Chondrocyte (in vitro differentiated cells): ENCODE measurements around the gene FOXO3. TPM values are rescaled to one million over a fixed set of nuclear protein-coding genes. Genes with fewer than 3 reads are reported as not detected.

Experiments
- DNase-seq: peaks from one replicate; pipeline ENCODE4 v3.0.0; 2021; ENCODE audit warnings: mixed read lengths, low spot score
- H3K27ac Mint-ChIP-seq: one replicate; pipeline ENCODE4 v1.8.0; 2021; ENCODE audit warnings: mild to moderate bottlenecking, moderate library complexity, mixed read lengths; ENCODE audit not compliant: unreplicated experiment
- H3K27me3 Mint-ChIP-seq: 2 replicates; pipeline ENCODE4 v1.8.0; 2021; ENCODE audit warnings: low read depth, mixed read lengths
- H3K36me3 Mint-ChIP-seq: 2 replicates; pipeline ENCODE4 v1.8.0; 2021; ENCODE audit warnings: low read depth, mixed read lengths
- H3K4me1 Mint-ChIP-seq: 2 replicates; pipeline ENCODE4 v1.8.0; 2021; ENCODE audit warnings: low read depth, mild to moderate bottlenecking, mixed read lengths
- H3K4me3 Mint-ChIP-seq: one replicate; pipeline ENCODE4 v1.8.0; 2021; ENCODE audit warnings: mild to moderate bottlenecking, moderate library complexity, mixed read lengths; ENCODE audit not compliant: unreplicated experiment
- H3K9me3 Mint-ChIP-seq: 2 replicates; pipeline ENCODE4 v1.8.0; 2021; ENCODE audit warnings: low read depth, mixed read lengths
- CTCF ChIP-seq: fragments of 200-600 bp; sonication (generic); IDR thresholded peaks from 2 replicates; pipeline ENCODE4 v1.5.0; 2021; ENCODE audit warnings: antibody characterized with exemption, mild to moderate bottlenecking, moderate library complexity
- total RNA-seq: library from RNA; stranded (reverse); gene quantifications from 3 replicates; pipeline ENCODE4 v1.2.1, GENCODE V29; 2021

Gene FOXO3
- total RNA-seq, 1 donor from 2014 or later = 45.0 TPM

GRCh38 chr6:108610270-108610839 is 49.6 kb downstream of the FOXO3 start:
- H3K4me3 Mint-ChIP-seq = no peak overlapping the region
- no peak for TF ChIP-seq CTCF
- peaks cover 4% of the 10 kb centered on the region for H3K9me3 Mint-ChIP-seq
- peaks cover 74% of the 10 kb centered on the region for H3K4me1 Mint-ChIP-seq
- H3K27me3 Mint-ChIP-seq = no peaks in the 10 kb centered on the region
- H3K27ac Mint-ChIP-seq = peak overlapping the region; percentile 34
- DNase-seq = no peak
- H3K36me3 Mint-ChIP-seq = peaks cover 3% of the 10 kb centered on the region

GRCh38 chr6:108610957-108611586 is 50.4 kb downstream of the FOXO3 start:
- no peak overlapping the region for H3K4me3 Mint-ChIP-seq
- TF ChIP-seq CTCF = no peak
- H3K9me3 Mint-ChIP-seq = peaks cover 4% of the 10 kb centered on the region
- H3K27me3 Mint-ChIP-seq = no peaks in the 10 kb centered on the region
- DNase-seq = no peak
- H3K36me3 Mint-ChIP-seq = peaks cover 3% of the 10 kb centered on the region
- no peak overlapping the region for H3K27ac Mint-ChIP-seq
- H3K4me1 Mint-ChIP-seq = peaks cover 71% of the 10 kb centered on the region

- Mint-ChIP-seq H3K27me3 (no peaks in the 10 kb centered on the region), H3K27ac (no peak overlapping the region), H3K36me3 (peaks cover 3% of the 10 kb centered on the region), H3K4me1 (peaks cover 68% of the 10 kb centered on the region), H3K4me3 (no peak overlapping the region), H3K9me3 (peaks cover 4% of the 10 kb centered on the region)
- no peak for TF ChIP-seq CTCF
- no peak for DNase-seq
Observed at GRCh38 chr6:108612852-108613251, 52.1 kb downstream of the FOXO3 start.

- Mint-ChIP-seq H3K36me3 (peaks cover 4% of the 10 kb centered on the region), H3K27ac (no peak overlapping the region), H3K27me3 (no peaks in the 10 kb centered on the region), H3K4me1 (peaks cover 67% of the 10 kb centered on the region), H3K4me3 (no peak overlapping the region), H3K9me3 (peaks cover 4% of the 10 kb centered on the region)
- DNase-seq = no peak
- TF ChIP-seq CTCF = no peak
Observed at GRCh38 chr6:108616544-108616943, 55.8 kb downstream of the FOXO3 start.

- no peak for DNase-seq
- Mint-ChIP-seq H3K27me3 (no peaks in the 10 kb centered on the region), H3K9me3 (peaks cover 4% of the 10 kb centered on the region)
Observed at GRCh38 chr6:108616973-108617372, 56.3 kb downstream of the FOXO3 start.

More at GRCh38 chr6:108616973-108617372, 56.3 kb downstream of the FOXO3 start:
- Mint-ChIP-seq H3K36me3 (peaks cover 4% of the 10 kb centered on the region), H3K27ac (no peak overlapping the region), H3K4me3 (no peak overlapping the region), H3K4me1 (peaks cover 67% of the 10 kb centered on the region)
- TF ChIP-seq CTCF = no peak
